Adrenal gland (tissue), 5 donors: ENCODE results near the gene GYG2.
"Not testable (repeated sequence)": the region's sequence is repeated elsewhere in the genome, so short reads cannot be mapped to it uniquely, and the experiment has no call there.

Experiments used
- CTCF ChIP-seq, 6 experiments: fragments of 450-650 bp in 4 of 6; fragments of 200-600 bp in 2 of 6; sonication (generic) in 1 of 6; IDR thresholded peaks; 1 replicate in 5 of 6; 2 replicates in 1 of 6; pipeline versions ENCODE4 v1.5.1 to v1.8.0; 2016 to 2021; ENCODE audit warnings: antibody characterized with exemption in 6 of 6, mild to moderate bottlenecking in 2 of 6, moderate library complexity in 1 of 6
- POLR2A ChIP-seq, 2 donors: fragments of 450-650 bp; IDR thresholded peaks; one replicate each; pipeline ENCODE4 v1.6.1; 2017; ENCODE audit warnings: antibody characterized with exemption in 2 of 2, mild to moderate bottlenecking in 2 of 2, moderate library complexity in 1 of 2
- donor health status: DM: no; HTN: no; CAD: no.

- TF ChIP-seq CTCF (IDR thresholded peaks at IDR 0.05) = peak; percentile 34 to 75 (median 64)
- not testable (repeated sequence) for TF ChIP-seq POLR2A (IDR thresholded peaks at IDR 0.05)
Measured at GRCh38 chrX:2812161-2812907, 16.4 kb upstream of the GYG2 start.
